K562 (cell line): ENCODE results near the gene ATAD3C. TPM values are rescaled to one million over a fixed set of nuclear protein-coding genes. Genes with fewer than 3 reads are reported as not detected.

ENCODE experiments used
- ARID1B ChIP-seq: fragments of 450-650 bp; IDR thresholded peaks from 2 replicates; pipeline ENCODE4 v1.6.1; 2016; ENCODE audit warnings: antibody characterized with exemption, mild to moderate bottlenecking, inconsistent platforms
- ASH1L ChIP-seq: fragments of 450-650 bp; IDR thresholded peaks from 2 replicates; pipeline ENCODE4 v1.6.1; 2018; ENCODE audit warnings: borderline replicate concordance, mild to moderate bottlenecking, low read depth; ENCODE audit not compliant: partially characterized antibody
- BMI1 ChIP-seq: fragments of 150-350 bp; IDR thresholded peaks from 2 replicates; pipeline ENCODE4 v1.6.1; 2014; ENCODE audit warnings: low read length
- CGGBP1 ChIP-seq: fragments of 250-450 bp; sonication (Bioruptor Pico); IDR thresholded peaks from 2 replicates; pipeline ENCODE4 v1.9.0; 2021; ENCODE audit warnings: mild to moderate bottlenecking
- DIDO1 ChIP-seq: fragments of 450-650 bp; IDR thresholded peaks from 2 replicates; pipeline ENCODE4 v1.6.1; 2016; ENCODE audit warnings: low read depth, missing biosample characterization, missing genetic modification characterization
- ETV6 ChIP-seq, 3 experiments: fragments of 150-350 bp in 1 of 3; sonication (generic) in 1 of 3; formaldehyde crosslinking in 1 of 3; IDR thresholded peaks; 2 replicates each; pipeline versions ENCODE4 v1.6.1 to v1.8.0; 2014 to 2022; ENCODE audit warnings: borderline replicate concordance in 2 of 3, low read depth in 2 of 3, antibody characterized with exemption in 1 of 3, low read length in 1 of 3, mild to moderate bottlenecking in 1 of 3, missing genetic modification reagents in 1 of 3
- EZH2 ChIP-seq: IDR thresholded peaks from 2 replicates; pipeline ENCODE4 v1.6.1; 2012; ENCODE audit warnings: low read depth, mild to moderate bottlenecking, inconsistent platforms, low read length, borderline replicate concordance
- FOSL1 ChIP-seq: fragments of 200-800 bp; sonication (Bioruptor generic); conservative IDR thresholded peaks from 2 replicates; pipeline ENCODE4 v1.6.1; 2016; ENCODE audit warnings: missing genetic modification characterization, missing compliant biosample characterization
- GATAD2B ChIP-seq: fragments of 450-650 bp; IDR thresholded peaks from 2 replicates; pipeline ENCODE4 v1.6.1; 2017; ENCODE audit warnings: mild to moderate bottlenecking, borderline replicate concordance
- KLF10 ChIP-seq: fragments of 250-450 bp; sonication (Bioruptor Pico); IDR thresholded peaks from 2 replicates; pipeline ENCODE4 v1.6.1; 2021; ENCODE audit warnings: matching md5 sums
- MLX ChIP-seq, 2 experiments: fragments of 450-650 bp in 1 of 2; sonication (generic) in 1 of 2; formaldehyde crosslinking; conservative IDR thresholded peaks; 2 replicates each; pipeline versions ENCODE4 v1.4.0 to v1.8.1; 2020 to 2022; ENCODE audit warnings: mild to moderate bottlenecking in 1 of 2, missing genetic modification reagents in 1 of 2
- MXD1 ChIP-seq: fragments of 250-450 bp; sonication (Bioruptor Pico); IDR thresholded peaks from 2 replicates; pipeline ENCODE4 v1.8.0; 2021; ENCODE audit warnings: borderline replicate concordance, mild to moderate bottlenecking, moderate library complexity; ENCODE audit not compliant: poor library complexity, severe bottlenecking
- NCOA1 ChIP-seq: fragments of 450-650 bp; IDR thresholded peaks from 2 replicates; pipeline ENCODE4 v1.6.1; 2016; ENCODE audit warnings: low read depth
- NFE2L1 ChIP-seq: fragments of 450-650 bp; IDR thresholded peaks from 2 replicates; pipeline ENCODE4 v1.6.1; 2016; ENCODE audit warnings: missing genetic modification characterization, low read depth, mild to moderate bottlenecking, missing compliant biosample characterization, moderate library complexity, borderline replicate concordance
- NFXL1 ChIP-seq: fragments of 450-650 bp; formaldehyde crosslinking; IDR thresholded peaks from 2 replicates; pipeline ENCODE4 v1.4.0; 2021; ENCODE audit warnings: mild to moderate bottlenecking
- PURB ChIP-seq: sonication (generic); formaldehyde crosslinking; IDR thresholded peaks from 2 replicates; pipeline ENCODE4 v1.9.0; 2021; ENCODE audit warnings: low read depth, mild to moderate bottlenecking, missing genetic modification reagents
- RAD51 ChIP-seq: fragments of 450-650 bp; IDR thresholded peaks from 2 replicates; pipeline ENCODE4 v1.7.1; 2016; ENCODE audit warnings: low read depth, mild to moderate bottlenecking, borderline replicate concordance
- RFX7 ChIP-seq: fragments of 250-450 bp; sonication (Bioruptor Pico); IDR thresholded peaks from 2 replicates; pipeline ENCODE4 v1.5.1; 2021; ENCODE audit warnings: mild to moderate bottlenecking
- TRIM28 ChIP-seq: fragments of 450-650 bp; IDR thresholded peaks from 2 replicates; pipeline ENCODE4 v1.6.1; 2017
- YBX1 ChIP-seq: fragments of 450-650 bp; IDR thresholded peaks from 2 replicates; pipeline ENCODE4 v1.7.1; 2016; ENCODE audit warnings: mild to moderate bottlenecking
- ZNF140 ChIP-seq: fragments of 250-450 bp; sonication (Bioruptor Pico); IDR thresholded peaks from 2 replicates; pipeline ENCODE4 v1.8.0; 2021; ENCODE audit warnings: moderate library complexity, mild to moderate bottlenecking, inconsistent platforms
- ZNF280B ChIP-seq: fragments of 250-450 bp; sonication (Bioruptor Pico); IDR thresholded peaks from 2 replicates; pipeline ENCODE4 v1.5.1; 2021; ENCODE audit warnings: mild to moderate bottlenecking
- ZNF311 ChIP-seq: fragments of 250-450 bp; sonication (Bioruptor Pico); IDR thresholded peaks from 2 replicates; pipeline ENCODE4 v1.4.0; 2020; ENCODE audit warnings: mild to moderate bottlenecking, moderate library complexity
- ZZZ3 ChIP-seq: fragments of 450-650 bp; IDR thresholded peaks from 2 replicates; pipeline ENCODE4 v1.6.1; 2016; ENCODE audit warnings: antibody characterized with exemption, mild to moderate bottlenecking, moderate library complexity
- polyA plus RNA-seq, 8 experiments: library from polyadenylated mRNA; depleted of rRNA in 4 of 8; stranded (reverse) in 5 of 8; unstranded in 3 of 8; fragments of >200 nt; fragmentation: Nextera tagmentation in 2 of 8; fragmentation: Illumina TruSeq in 1 of 8; extraction: Ambion mirVana in 2 of 8; extraction: Trizol in 1 of 8; gene quantifications; 2 replicates each; pipeline versions ENCODE4 v1.2.1 to v1.2.3, GENCODE V29; 2011 to 2014; ENCODE audit warnings: inconsistent platforms in 1 of 8, missing spikeins in 1 of 8
- total RNA-seq, 7 experiments: library from RNA; depleted of rRNA in 6 of 7; stranded (reverse); fragments of >200 nt in 6 of 7; fragmentation: Illumina TruSeq in 2 of 7; extraction: Trizol in 2 of 7; gene quantifications; 2 replicates each; pipeline versions ENCODE4 v1.2.1 to v1.2.3, GENCODE V29; 2011 to 2021; ENCODE audit warnings: low replicate concordance in 1 of 7
- TF ChIP-seq, protein P1 (sequence below): sonication (generic); formaldehyde crosslinking; IDR thresholded peaks from 2 replicates; pipeline ENCODE4 v1.8.1; 2023; ENCODE audit warnings: mild to moderate bottlenecking, missing genetic modification reagents

Gene ATAD3C
- total and polyA plus RNA-seq, 9 of the 15 experiments (the other 6 are each of a cell fraction or from before 2014, with no cell fraction given): 0.03 to 0.18 TPM; not detected in 7

DNA sequence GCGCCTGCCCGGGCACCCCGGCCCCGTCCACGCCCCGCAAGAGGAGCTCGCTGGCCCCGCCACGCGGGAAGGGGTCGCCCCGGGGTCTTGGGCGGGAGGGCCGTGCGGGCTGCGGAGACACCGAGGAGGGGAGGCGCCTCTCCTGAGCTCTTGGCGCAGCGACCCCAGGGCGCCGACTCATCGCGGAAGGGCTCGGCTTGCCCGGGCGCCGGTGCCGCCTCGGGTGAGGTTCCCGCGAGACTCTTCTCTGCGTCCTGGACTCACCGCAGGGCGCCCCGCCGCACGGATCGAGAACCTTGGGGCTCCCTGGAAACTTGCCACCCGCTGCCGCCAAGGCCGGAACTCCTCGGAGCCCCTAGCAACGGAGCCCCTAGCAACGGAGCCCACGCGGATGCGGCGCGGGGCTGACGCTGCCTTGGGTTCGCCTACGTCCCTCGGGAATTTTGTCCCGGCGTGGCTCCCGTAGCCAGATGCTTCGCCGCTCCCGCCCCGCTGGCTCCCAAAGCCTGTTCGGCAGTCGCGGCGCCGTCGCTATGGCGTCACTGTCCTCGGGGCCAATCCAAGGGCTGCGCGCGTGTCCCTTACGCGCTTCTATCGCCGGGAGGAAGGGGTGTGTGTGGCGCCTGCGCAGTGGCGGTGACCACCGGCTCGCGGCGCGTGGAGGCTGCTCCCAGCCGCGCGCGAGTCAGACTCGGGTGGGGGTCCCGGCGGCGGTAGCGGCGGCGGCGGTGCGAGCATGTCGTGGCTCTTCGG lies 62.2 kb downstream of the ATAD3C start, which contains the start of gene ATAD3A (continued):
- TF ChIP-seq ZNF311 (CRISPR knock-in tag) (no peak), RFX7 (CRISPR knock-in tag) (no peak), ASH1L (no peak), CGGBP1 (CRISPR knock-in tag) (peak; percentile 5; the same call in 1 of the 2 replicates), KLF10 (CRISPR knock-in tag) (no peak), ETV6 (IDR thresholded peaks at IDR 0.05; ENCODE audit: borderline replicate concordance in 1 of 2, low read depth in 2 of 2, low read length in 1 of 2) (peak in 1 of 2 experiments; percentile 14; a peak in 1 of 4 replicates), ETV6 (CRISPR knock-in tag; IDR thresholded peaks at IDR 0.05; ENCODE audit: borderline replicate concordance) (no peak), PURB (CRISPR knock-in tag) (no peak), ZZZ3 (peak; percentile 86), TRIM28 (peak; percentile 76; the same call in 1 of the 2 replicates), MLX (CRISPR knock-in tag; conservative IDR thresholded peaks at IDR 0.05) (no peak), MXD1 (CRISPR knock-in tag) (peak; percentile 10), EZH2 (no peak), ZNF140 (CRISPR knock-in tag) (no peak), GATAD2B (peak; percentile 85), RAD51 (no peak), YBX1 (no peak), NFE2L1 (tag) (no peak), NCOA1 (no peak), DIDO1 (tag) (peak; percentile 77; the same call in 1 of the 2 replicates), ARID1B (peak; percentile 29; the same call in 1 of the 2 replicates), BMI1 (peak; percentile 58; the same call in 1 of the 2 replicates), FOSL1 (tag) (peak; percentile 56), NFXL1 (CRISPR knock-in tag) (no peak), ZNF280B (CRISPR knock-in tag) (no peak)
- TF ChIP-seq, protein P1, sequence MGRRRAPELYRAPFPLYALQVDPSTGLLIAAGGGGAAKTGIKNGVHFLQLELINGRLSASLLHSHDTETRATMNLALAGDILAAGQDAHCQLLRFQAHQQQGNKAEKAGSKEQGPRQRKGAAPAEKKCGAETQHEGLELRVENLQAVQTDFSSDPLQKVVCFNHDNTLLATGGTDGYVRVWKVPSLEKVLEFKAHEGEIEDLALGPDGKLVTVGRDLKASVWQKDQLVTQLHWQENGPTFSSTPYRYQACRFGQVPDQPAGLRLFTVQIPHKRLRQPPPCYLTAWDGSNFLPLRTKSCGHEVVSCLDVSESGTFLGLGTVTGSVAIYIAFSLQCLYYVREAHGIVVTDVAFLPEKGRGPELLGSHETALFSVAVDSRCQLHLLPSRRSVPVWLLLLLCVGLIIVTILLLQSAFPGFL (CRISPR knock-in tag): 0 out of 2 replicates have a peak, but pooled peaks have one; percentile 27
